Measurements from ENCODE around the gene NUCKS1. TPM values are rescaled to one million over a fixed set of nuclear protein-coding genes. Genes with fewer than 3 reads are reported as not detected.

The NUCKS1 gene
- total RNA-seq, 1 donor from 2014 or later, result 185 TPM

DNA sequence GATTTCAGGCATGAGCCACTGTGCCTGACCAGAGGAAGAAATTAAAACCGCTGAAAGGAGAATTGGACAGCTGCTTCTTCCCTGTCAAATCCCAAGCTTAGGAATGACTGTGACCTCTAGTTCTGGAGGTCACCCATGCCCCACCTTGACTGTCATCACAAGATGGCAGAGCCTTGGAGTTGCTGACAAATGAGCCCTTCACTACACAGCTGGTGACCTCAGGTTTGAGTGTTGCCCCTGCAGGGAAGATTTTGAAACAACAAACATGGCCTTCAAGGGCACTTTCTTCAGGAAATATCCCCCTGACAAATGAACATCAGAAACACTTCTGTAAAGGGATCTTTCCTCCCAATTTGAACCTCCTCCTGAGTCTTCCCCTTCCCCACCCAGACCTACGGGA, 62.7 kb downstream of the NUCKS1 start:
- DNase-seq (ENCODE audit: missing footprints), result no peak
- intact Hi-C loops (cut with DNase I), result no loop called here
- ATAC-seq, result no peak

DNA sequence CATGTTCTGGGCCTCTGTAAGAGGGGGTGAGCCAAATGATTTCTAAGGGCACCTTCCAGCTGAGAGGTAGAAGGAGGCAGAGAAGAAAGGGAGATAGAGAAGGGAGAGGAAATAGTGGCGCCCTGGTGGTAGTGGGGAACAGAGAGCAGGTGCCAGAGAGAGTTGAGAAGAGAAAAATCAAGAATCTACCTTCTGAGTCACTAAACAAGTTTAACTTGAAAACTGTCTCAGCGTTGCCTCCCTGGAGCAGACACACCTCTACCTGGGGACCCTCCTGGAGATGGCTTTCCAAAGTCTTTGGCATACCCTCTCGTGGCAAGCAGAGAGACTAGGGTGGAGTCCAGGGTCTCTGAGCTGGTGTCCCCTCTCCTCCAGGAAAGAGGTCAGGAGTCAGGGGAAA, 68.6 kb downstream of the NUCKS1 start:
- no peak for DNase-seq (ENCODE audit: missing footprints)
- intact Hi-C loops (cut with DNase I), result no loop called here
- ATAC-seq, result no peak

DNA sequence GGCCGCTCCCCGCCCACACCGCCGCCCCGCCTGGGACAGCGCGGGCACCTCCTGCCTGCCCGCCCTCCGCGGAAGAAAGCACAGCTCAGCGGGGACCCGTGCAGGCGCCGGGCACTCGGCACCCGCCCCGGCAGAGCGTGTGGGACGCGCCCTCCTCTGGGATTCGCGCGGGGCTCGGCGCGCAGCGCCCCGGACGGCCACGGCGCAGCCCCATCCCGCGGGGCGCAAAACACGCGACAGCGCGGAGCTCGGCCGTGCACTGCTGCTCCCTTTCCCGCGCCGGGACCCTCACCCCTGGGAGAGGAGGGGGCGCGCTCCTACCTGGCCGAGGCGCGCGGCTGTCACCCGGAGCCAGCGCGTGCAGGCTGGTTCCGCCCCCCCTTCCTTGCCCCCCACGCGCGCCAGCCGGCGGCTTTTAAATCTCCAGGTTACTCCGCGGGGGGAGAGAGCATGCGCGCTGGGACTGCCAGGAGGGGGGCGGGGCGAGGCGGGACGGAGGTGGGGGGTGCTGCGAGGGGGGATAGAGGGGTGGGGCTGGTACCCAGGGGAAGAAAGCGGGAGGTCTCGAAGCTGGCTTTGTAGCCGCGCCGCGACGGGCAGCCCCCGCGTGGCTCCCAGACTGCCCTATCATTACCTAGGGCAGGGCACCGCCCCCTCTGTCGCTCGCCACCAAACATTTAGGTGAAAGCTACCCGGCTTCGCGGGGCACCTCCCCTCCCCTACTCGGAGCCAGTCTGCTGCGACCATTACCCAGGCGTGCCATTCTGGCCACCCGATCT, 69.7 kb downstream of the NUCKS1 start, which contains the start of gene SLC45A3:
Gene SLC45A3 (minus strand): TSS at position 437 of the 779 bp plus-strand sequence. CDS start 15,853 bp downstream, outside the sequence.
- DNase-seq (ENCODE audit: missing footprints) (no peak), ATAC-seq (peak; percentile 54)
- intact Hi-C loops (cut with DNase I), result no loop called here

DNA sequence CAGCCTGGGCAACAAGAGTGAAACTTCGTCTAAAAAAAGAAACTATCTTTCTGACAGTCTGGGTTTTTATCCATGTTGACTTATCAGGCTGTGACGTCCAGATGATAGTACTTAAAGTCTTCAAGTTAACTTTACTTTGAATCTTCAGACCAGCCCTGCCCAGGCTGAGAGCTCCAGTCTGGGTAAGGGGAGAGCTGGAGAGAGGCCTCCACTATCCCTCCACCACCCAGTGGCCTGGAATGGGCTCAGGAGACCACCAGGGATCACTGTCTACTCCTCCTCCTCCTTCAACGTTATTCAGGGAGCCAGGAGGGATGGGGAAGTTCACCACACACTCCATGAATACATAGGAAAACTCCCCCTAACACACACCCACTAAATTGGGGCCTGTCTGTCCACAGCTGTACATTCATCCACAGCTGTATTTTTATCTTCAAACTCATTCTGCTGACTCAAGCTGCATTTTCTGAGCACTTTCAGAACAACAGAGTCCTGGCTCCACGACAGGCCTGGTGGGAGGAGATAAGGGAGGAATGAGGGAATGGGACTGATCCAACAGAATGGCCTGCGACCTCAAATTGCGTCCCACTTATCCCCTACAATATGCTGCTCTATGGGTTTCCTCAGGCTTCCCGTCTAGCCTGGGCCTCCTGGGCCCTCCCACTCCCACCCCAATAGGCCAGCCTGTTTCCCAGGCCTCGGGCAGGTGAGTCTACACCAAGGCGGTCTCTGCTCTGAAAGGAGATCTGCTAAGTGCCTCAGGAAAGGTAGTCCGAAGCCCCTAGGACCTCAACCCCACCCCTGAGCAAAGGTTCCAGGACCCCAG, 71.5 kb downstream of the NUCKS1 start:
- no peak for DNase-seq (ENCODE audit: missing footprints)
- peak; percentile 29 for ATAC-seq
- intact Hi-C loops (cut with DNase I), result no loop called here

DNA sequence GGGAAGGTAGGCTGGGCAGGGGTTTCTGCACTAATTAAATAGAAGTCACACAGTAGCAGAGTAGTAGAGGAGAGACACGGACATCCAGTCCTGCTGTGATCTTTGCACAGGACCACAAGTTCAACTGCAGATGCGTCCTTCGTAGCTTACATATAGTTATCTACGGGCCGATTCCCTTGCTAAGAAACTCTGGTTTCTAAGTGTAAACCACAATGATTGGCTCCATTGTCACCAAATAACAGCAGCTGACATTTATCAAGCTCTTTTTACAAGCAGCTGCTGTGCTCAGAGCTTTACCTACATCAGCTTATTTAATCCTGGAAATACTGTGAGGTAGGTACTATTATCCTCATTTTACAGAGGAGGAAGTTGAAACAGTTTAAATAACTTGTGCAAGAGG, 72.8 kb downstream of the NUCKS1 start:
- intact Hi-C loops (cut with DNase I), result no loop called here
- DNase-seq (ENCODE audit: missing footprints), result no peak
- no peak for ATAC-seq

DNA sequence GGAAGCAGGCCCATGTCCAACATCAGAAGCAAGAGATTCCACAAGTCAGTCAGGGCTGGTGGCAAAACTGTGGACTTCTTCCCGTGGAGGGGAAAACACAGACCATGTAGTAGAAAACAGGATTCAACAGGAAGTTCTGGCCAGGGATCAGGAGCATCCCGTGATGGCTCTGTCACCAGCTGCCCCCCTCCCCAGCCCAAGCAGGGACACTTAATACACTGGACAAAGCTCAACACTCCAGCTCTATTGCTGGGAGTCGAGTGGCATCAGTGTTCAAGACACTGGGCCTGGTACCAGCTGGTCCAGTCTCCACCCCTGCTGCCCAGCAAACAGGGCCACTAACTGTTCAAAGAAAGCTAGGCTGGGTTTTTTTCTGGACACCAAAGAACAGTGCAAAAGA, 73.4 kb downstream of the NUCKS1 start:
- no peak for ATAC-seq
- intact Hi-C loops (cut with DNase I), result no loop called here
- DNase-seq (ENCODE audit: missing footprints), result no peak

DNA sequence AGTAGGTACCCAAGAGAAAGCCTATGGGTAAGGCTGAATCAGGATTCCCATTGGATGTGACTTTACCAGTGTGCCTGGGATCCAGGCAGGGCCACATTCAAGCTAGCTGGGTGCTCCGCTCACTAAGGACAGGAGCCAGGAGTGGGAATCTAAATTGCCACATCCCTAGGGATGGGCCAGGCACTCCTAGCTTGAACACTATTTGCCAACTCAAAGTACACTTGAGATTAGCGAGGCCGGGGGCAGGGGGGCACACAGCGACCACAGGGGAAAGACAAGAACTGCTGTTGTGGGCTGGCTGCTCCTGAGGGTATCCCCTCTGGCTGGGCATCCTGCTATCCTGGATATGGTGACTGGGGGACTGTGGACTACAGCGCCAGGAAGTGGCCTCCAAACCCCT, 74.0 kb downstream of the NUCKS1 start:
- intact Hi-C loops (cut with DNase I), result no loop called here
- no peak for ATAC-seq
- DNase-seq (ENCODE audit: missing footprints), result no peak

DNA sequence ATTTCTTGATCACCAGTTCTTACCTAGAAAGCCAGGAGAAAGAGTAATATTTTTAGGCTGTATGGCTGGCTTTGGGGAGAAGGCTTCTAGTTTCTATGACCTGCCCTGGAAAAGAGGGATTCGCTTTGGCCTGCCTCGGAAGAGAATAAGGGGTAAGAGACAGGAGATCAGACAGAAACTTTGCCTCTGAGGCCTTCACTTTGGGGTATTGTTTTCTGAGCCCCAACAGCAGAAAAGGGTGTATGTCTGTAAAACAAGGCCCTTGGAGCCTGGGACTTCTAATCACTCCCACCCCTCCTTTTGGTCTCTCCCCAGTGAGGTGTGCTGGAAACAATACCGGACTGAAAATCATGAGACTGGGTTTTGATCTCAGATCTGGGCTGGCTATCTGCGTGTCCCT, 74.7 kb downstream of the NUCKS1 start:
- intact Hi-C loops (cut with DNase I), result no loop called here
- ATAC-seq (no peak), DNase-seq (ENCODE audit: missing footprints) (no peak)

DNA sequence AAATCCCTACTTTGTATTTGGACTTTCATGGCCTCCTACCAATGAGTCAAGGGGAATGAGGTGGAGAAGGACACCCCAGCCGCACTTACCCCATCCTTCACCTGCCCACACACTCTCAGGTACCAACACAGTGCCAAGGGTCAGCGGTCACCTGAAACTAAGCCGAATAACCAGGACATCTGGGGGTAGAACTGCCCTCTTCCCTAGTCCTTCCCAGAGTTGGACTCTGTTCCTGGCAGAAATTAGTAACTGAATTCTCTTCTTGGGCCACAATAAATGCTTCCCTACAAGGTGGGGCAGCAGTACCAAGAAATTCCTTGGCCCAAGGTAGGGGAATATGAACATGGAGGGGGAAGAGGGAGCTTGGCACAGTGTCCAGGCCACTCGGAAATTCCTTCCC, 77.0 kb downstream of the NUCKS1 start:
- intact Hi-C loops (cut with DNase I), result no loop called here
- no peak for ATAC-seq
- no peak for DNase-seq (ENCODE audit: missing footprints)

DNA sequence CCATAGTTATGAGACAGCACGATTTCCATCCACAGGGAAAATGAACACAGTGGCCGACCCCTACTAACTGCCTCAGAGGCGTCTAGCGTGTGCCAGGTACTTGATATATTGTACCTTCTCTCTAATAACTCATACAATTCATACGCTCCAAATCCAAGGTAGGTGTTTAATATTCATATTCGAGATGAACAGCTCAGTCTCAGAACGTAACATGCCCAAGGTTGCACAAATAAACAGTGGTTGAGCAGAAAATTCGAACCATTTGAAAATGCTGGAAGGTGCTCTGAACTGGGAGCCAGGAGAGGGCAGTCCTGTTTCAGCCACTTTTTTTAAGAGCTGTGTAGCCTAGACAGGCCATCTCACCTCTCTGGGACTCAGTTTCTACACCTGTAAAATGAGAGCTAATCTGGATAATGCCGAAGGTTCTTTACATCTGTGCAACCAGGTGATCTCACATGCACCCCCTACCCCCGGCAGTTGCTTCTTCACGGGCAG, 77.5 kb downstream of the NUCKS1 start:
- no peak for ATAC-seq
- intact Hi-C loops (cut with DNase I), result no loop called here
- DNase-seq (ENCODE audit: missing footprints), result no peak

DNA sequence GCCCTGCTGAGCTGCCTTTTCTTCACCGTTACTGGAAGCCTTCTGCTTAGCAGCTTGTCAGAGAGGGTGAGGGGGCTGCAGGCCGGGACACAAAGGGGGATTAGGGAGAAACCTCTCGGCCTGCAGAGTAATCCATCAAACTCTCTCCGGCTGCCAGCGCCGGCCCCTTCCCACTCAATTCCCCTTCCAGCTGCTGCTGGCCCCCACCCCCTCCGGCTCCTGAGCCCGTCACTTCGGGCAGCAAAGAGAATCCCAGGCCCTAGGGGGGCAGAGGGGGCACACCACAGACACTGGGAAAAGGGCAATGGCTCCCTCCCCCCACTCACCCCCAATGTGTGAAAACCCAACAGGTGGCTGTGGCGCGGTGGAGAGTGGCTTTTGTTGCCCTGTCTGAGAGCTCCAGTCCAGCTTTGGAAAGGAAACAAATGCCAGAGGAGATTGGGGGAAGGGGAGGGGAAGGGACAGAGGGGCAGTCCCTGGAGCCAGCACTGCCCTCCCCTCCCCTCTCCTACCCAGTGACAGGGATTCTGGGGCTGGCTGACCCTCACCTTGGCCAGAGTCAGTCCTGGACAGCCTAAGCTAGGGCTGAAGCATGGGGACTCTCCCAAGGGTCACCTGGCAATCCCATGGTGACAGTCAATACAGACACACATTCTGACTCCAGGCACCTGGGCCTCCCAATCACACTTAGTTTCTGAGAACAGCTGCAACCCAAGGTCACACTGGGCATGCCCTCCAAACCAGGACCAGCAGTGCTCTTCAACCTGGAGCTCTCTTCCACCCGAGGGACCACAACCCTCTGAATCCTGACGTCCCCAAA, 79.2 kb downstream of the NUCKS1 start:
- DNase-seq (ENCODE audit: missing footprints), result no peak
- ATAC-seq, result peak; percentile 30
- intact Hi-C loops (cut with DNase I), result no loop called here

DNA sequence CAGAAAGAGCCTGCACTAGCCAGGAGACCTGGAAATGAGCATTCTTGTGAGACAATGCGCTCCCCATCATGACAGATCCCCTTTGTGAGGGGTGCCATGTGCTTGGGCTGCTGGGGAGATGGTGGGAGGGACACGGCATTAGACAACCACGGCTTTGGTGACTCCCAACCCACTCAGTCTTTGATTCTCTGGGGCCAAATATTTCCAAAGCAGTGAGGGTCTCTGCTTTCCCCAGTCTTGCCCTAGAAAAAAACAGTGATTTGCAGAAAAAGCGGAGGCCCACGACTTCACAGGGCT, 79.9 kb downstream of the NUCKS1 start:
- DNase-seq (ENCODE audit: missing footprints) (no peak), ATAC-seq (no peak)
- intact Hi-C loops (cut with DNase I), result no loop called here

DNA sequence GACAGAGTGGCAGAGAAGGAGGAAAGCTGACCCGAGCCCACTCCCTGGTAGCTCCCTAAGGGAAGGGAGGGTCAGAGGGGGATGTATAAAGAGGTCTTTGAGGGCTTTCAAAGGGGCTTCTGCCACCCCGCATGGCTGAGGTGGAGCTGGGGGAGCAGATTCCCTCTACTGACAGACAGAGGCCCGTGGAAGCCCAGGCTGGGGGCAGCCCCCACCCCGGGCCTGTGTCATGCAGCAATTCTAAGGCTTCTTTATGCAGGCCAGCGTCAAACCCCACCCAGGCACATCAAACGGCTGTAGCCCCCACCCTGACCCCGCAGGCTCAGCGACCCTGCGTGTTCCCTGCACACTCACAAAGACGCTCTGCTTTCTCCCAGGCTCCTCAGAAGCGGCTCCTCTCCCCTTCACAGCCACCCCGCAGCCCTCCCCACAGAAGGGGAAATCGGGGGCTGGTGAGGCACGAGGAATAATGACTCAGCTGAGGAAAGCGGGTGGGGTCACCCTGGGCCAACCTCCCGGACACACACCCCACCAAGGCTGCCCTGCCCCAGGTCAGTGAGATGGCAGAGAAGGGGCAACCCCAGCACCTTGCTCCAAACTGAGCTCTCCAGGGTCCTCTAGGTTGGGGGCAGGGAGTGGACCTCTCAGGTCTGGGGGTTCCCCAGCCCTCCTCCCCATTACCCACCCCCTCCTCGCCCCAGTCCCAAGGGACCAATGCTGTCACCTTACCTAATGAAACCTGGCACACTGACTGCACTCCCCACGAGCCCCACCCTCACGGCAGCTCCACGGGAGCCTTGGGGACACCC, 80.4 kb downstream of the NUCKS1 start:
- ATAC-seq (no peak), DNase-seq (ENCODE audit: missing footprints) (no peak)
- intact Hi-C loops (cut with DNase I), result no loop called here

DNA sequence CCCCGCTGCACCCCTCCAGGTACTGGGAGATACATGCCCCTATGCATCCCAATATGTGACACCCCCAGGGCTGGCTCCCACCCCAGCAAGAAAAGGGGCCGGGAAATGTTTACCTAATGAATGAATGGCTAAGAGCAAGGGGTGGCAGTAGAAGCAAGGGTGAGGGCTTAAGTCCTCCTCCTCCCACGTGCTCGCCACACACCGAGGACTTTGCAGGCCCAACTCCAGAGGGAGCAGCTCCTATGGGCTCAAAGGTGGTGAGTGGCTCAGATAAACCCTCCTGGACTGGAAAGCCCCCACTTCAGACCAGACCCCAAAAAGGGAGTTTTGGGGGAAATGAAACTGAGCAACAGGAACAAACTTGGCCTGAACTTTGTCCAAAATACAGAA, 81.0 kb downstream of the NUCKS1 start:
- ATAC-seq, result no peak
- intact Hi-C loops (cut with DNase I), result no loop called here
- DNase-seq (ENCODE audit: missing footprints), result no peak

DNA sequence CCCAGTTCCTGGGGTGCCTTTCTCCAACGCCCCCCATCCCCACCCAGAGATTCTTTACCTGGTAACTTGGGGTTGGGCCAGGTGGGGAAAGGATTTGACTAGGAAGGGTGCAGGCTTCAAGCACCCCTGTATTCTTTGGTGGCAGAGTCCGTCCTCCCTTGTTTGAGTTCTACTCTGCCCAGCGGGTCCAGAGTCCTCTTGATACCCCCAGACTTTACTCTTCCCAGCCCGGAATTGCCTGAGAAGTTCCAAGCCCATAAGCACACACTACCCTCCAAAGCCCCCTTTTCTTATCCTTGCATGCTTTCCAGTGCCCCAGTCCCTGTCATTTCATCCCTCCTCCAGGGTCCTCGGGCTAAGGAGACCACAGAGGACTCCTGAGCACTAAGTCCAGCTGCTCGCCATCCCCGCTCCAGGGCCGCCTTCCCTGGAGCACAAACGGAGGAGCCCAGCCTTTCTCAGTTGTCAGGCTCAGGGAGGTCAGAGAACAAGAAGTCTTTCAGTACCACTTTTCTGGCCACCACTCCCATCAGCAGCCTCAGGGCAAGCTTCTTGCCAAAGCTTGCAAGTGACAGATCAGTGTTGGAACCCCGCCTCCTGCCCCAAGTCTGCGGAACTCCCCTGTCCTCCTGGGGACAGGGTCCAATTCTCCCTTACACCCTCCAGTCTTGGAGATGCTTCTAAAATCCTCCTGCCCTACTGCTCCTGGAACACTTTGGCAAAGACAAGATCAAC, 81.9 kb downstream of the NUCKS1 start:
- no peak for ATAC-seq
- intact Hi-C loops (cut with DNase I), result no loop called here
- no peak for DNase-seq (ENCODE audit: missing footprints)

DNA sequence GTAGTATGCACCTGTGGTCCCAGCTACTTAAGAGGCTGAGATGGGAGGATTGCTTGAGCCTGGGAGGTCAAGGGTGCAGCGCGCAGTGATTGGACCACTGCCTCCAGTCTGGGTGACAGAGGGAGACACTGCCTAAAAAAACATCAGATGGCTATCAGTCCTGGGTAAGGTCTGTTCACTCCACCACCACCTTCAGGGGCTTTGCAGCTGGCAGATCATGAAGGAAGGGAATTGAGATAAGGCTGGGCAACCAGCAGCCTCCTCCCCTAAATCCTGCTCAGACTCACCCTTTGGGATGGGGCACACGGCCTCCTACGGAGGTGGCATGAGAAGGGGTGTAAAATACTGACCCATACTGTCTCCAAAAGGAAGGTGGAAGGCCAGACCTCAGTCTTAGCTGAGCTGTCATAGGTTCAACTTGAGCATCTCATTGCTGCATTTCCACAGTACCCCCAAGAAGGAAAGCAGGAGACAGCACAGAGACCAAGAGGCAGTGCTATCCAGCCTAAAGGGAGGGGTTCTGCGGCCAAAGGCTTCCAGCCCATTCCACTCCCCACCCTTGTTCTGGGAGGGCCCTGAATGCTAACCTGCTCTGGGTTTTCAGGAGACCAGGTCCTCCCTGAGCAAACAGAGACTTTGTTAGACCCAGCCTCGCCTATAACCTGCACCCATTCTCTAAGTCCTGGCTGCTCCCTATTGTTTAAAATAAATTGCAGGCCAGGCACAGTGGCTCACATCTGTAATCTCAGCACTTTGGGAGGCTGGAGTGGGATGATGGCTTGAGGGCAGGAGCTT, 83.4 kb downstream of the NUCKS1 start:
- intact Hi-C loops (cut with DNase I), result no loop called here
- ATAC-seq (no peak), DNase-seq (ENCODE audit: missing footprints) (no peak)

Data from Right ventricle myocardium inferior (tissue), 1 donor.